ENCODE results near the gene PRSS21.

PRSS21 gene, protein sequence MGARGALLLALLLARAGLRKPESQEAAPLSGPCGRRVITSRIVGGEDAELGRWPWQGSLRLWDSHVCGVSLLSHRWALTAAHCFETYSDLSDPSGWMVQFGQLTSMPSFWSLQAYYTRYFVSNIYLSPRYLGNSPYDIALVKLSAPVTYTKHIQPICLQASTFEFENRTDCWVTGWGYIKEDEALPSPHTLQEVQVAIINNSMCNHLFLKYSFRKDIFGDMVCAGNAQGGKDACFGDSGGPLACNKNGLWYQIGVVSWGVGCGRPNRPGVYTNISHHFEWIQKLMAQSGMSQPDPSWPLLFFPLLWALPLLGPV

DNA sequence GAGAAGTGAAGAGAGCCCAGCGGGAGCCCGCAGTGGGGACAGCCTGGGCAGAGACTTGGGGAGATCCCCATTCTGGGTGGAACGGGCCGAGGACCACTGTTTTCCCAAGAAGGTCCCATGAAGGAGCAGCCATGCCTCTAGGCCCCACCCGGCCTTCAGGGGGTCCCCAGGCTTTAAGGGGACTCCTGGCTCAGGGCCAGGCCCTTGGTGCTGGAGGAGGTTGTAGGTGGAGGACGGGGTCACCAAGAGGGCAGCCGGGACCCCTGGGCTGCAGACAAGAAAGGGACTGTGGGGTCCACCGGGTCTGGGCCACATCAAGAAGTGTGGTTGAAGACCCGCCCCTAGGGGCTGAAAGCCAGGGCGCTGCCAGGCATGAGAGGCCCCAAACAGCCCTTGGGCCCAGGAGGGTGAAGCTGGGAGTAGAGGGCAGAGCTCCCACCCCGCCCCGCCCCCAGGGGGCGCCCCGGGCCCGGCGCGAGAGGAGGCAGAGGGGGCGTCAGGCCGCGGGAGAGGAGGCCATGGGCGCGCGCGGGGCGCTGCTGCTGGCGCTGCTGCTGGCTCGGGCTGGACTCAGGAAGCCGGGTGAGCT is at the start of gene PRSS21:
Gene PRSS21, plus strand, starts transcription at position 487 of the 589 bp plus-strand sequence. Its CDS starts 32 bp downstream, at position 519.
- DNase-seq = peak; percentile 33 to 40

DNA sequence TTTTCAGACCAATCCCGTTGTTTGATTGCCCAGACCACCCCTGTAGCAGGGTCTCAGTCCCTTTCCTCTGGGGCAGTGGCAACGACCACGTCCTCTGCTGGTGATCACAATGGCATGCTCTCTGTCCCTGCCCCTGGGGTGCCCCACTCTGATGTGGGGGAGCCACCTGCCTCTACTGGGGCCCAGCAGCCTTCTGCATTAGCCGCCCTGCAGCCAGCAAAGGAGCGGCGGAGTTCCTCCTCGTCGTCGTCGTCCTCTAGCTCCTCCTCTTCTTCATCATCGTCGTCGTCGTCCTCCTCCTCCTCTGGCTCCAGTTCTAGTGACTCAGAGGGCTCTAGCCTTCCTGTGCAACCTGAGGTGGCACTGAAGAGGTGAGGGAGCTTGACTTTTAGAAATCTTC is 49.1 kb upstream of the PRSS21 start:
- no peak for DNase-seq

DNA sequence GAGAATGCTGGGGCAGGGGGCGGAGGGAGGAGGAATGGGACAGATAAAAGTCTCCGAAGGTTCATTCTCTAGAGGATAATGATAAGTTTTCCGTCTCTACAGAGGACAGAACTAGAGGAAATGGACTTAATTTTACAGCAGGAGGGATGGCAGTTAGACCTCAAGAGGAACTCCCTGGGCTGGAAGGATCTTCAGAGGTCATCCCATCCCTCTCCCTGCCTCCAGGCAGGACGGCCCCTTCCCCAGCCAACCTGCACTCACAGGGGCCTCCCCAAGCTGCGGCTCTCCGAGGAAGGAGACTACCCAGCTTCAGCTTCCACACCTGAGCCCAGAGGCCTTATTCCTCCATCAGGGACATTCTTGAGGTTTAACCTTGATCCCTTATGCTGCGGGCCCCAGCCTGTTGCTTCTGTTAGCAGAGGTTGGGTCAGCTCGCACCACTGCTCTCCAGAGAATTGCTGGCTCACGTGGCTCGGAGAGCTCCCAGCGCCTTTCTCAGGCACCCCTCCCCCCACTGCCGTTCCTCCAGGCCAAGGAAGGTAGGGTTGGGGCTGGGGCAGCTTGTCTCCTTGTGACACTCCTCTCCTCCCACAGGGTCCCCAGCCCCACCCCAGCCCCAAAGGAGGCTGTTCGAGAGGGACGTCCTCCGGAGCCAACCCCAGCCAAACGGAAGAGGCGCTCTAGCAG is 48.5 kb upstream of the PRSS21 start:
- no peak for DNase-seq

DNA sequence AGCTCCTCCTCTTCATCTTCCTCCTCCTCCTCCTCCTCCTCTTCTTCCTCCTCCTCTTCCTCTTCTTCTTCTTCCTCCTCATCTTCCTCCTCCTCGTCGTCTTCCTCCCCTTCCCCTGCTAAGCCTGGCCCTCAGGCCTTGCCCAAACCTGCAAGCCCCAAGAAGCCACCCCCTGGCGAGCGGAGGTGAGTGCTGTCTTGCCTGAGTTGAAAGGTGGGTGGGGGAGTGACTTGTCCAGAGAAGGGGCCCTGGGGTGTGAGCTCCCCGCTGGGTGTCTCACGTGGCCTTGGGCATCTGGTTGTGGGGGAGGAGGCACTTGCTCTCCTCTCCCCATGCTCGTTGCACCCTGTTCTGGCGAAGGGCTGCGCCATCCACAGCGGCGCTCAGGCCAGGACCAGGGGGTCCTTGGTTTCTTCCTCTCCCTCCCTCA is 47.9 kb upstream of the PRSS21 start:
- DNase-seq = no peak

DNA sequence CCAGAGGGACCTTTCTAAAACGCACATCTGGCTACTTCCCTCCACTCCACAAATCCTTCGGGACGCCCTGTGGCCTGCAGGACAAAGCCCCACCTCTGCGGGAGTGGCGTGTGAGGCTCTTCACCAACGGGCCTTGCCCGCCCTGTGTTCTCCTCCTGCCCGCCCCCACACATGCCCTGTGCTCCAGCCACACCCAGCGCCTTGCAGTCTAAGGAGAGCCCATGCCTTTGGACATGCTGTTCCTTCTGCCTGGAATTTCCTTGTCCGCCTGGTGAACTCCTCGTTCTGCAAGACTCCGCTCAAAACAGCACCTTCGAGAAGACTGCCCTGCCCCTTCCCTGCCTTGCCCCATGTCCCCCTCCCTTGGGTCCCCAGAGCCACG is 47.4 kb upstream of the PRSS21 start:
- no peak for DNase-seq

DNA sequence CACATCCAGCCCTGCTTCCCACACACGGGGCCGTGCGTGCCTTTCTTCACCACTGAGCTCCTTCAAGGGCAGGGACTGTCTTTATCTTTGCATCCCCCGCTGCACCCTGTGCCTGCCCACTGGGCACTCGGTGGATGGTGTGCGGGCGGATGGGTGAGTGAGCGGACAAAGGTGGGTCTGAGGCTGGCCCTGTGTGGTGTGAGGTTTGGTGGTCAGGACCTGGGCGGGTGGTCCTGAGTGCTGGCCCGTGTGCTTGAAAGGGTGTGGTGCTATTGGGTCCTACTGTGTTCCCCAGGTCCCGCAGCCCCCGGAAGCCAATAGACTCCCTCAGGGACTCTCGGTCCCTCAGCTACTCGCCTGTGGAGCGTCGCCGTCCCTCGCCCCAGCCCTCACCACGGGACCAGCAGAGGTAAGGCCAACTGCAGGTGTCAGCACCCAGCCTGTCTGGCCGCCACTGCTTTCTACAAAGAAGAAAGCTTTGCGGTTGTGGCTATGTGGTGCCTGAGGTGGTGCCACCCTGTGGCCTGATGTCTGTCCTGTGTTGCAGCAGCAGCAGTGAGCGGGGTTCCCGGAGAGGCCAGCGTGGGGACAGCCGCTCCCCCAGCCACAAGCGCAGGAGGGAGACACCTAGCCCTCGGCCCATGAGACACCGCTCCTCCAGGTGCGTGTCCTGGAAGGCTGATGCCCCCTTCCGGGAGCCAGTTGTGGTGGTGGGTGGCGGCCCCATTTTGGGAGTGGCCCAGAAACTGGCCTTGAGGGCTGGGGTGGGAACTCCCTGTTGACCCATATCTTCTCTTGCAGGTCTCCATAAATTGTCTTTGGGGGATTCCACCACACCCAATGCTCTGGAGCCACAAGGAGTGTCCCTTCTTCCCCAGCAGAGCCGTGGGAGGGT is 46.7 kb upstream of the PRSS21 start:
- no peak for DNase-seq

DNA sequence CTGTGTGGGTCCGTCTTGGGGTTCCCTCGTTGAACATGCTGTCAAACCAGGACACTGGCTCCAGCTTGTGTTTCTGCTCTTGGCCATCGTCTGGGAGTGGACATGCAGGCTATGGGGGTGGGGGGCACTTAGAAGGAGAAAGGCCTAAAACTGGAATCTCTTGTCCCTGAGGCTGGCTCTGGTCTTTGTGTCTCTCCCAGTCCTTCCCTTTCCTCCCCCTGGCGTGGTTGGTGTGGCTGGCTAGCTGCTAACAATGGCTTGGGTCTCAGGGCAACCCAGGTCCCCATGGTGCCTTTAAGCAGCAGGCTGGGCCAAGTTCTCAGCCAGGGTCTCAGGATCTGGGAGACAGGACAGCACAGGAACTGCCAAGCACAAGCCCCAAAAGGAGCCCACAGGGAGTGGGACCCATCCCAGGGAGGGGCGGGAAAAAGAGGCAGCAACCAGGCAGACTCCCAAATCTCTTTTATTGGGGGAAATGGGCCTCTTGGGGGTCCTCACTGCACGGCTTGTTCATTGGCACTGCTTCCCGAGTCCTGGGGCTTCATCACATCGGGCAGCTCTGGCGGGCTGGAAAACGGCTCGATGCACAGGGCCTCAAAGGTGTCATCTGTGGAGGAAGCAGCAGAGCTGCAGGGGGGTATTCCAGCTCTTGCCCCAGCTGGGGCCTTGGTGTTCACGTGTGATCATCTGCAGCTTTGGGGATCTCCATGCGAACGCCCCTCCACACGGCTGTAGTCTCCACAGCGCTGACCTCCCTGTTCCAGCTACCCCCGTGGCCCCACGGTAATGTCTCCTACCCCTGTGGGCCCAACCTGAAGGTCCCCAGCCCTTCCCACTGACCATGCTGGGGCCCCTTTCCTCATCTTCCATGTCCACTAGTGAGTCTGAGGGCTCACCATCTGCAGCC is 45.3 kb upstream of the PRSS21 start:
- no peak for DNase-seq

DNA sequence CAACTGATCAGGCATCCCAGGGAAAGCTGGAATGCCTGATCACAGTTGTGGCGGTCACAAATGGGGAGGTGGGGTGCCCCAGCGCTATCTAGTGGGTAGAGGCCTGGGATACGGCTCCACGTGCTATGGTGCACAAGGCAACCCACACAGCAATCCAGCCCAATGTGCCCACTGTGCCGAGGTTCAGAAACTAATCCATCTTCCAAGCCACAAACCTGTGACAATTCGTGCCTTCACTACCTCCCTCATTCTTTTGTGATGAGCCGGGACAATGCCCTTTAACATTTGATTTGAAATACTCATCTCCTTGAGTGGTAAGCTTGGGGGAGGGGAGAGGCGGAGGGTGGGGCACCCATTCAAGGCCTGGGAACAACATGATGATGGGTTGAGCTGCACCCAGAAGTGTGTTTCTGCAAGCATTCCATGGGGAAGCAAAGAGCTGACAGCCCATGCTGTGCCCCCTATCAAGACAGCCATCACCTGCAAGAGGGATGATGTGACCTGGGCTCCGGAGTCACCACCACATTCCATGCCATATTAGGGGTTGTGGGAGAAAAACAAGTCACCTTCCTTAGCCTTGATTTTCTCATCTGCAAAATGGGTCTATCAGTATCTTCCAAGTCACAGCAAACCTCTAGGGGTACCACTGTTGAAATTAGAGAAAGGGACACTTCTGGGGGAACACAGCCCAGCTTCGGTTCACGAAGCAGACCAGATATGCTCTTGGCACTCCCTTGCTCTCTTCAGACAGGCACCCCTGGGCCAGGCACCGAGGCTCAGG is 43.7 kb upstream of the PRSS21 start:
- no peak for DNase-seq

DNA sequence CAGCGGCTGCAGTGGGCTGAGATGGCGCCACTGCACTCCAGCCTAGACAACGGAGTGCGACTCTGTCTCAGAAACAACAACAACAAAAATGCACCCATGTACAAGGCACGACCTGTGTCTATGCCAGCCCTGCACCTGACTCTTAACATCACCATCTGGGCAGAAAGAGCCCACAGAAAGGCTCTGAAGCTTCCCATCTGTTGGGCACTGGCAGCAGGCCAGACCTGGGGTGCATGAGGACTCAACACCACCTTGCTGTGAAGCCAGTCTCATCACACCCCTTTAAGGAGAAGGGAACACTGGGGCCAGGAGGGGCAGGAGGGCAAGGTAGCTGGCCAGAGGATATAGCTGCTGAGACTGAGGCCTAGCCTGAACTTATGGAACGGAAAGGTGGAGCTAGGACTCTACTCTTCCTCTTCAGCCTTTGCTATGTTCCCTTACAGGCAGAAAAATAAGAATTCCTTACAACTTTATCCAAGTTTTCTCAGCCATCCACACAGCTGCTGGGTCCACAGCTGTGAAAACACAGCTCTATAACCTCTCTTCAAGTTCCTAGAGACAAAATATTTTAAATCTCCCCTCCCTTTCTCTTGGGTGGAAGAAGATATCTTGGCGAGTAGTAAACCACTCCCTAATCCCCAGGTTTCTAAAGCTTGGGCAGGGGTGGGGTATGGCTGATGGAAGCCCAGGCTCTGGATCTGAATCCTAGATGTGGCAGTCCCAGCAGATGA is 42.7 kb upstream of the PRSS21 start:
- no peak for DNase-seq

DNA sequence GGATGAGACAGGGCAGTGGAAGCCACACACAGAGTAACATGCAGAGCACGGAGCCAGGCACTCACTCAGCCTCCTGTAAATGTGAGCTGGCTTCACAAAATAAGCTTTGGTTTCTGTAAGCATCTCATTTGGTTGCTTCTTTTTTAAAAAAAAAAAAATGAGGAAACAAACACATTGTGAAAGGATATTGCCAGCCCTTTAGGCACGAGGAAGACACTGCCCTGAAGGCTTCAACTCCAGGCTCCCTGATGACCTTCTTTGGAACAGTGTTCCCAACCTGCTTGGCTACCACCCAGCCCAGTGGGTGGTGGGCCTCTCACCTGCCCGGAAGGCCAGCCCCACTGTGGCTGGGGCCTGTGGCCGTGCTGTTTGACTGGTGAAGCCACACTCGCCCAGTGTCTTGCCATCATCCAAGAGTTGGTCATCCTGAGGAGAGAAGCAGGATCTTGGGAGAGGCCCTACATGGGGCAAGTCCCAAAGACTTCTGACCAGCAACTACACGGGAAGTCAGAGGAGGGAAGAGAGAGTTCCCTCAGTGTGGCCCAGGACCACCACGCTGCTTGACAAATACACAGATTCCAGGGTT is 41.8 kb upstream of the PRSS21 start:
- no peak for DNase-seq

DNA sequence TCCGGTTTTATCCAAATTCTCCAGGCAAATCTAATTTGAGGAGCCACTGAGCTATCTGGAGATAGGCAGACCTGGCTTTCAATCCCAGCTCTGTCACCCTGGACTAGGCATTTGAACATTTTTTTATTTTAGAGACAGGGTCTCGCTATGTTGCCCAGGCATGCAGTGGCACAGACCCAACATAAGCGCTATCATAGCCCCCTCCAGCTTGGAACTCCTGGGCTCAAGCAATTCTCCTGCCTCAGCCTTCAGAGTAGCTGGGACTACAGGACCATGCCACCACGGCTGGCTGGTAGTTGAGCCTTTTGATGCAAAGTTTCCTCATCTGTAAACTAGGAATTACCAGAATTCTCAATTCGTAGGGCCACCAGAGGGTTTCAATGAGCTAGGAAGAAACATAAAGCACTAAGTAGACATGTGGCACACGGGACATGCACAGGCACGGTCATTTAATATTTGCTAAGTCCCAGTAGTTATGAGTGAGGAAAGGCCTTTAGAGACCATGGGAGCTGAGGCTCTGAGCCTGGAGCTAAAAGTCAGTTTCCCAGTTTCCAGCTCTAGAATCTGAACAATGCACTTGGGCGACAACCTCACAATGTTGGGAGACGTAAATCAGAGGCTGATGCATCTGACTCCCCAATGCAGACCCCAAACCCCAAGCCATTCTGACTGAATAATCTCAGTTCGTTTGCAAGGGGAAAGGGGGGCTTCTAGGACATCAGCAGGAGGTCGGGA is 41.1 kb upstream of the PRSS21 start:
- DNase-seq = no peak

DNA sequence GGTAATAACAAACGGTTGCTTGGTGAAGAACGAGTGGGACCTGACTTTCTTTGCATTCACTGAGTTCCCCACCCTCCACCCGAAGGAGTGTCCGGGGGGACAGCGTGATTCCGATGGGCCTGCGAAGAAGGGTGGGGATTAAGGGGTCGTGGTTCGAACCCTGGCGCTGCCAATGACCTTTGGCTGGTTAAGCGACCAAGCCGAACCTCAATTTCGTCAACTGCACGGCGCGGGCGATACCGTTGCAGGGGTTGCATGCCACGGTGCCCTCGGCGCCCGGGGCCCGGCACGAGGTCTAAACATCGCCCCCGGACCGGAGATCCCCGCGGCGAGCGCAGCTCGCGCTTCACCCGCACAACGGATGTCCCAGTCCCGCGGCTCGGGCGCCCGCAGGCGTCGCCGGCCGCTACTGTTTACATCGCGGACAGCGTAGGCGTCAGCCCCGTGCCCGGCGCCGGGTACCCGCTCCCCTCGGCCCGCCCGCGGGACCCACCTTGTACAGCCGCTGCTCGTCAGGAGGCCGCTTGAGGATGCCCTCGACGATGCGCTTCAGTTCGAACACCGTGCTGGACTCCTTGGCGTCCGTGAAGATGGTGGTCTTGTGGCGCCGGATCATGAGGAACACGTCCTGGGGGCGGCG is 40.4 kb upstream of the PRSS21 start:
- peak; percentile 31 to 38 for DNase-seq

DNA sequence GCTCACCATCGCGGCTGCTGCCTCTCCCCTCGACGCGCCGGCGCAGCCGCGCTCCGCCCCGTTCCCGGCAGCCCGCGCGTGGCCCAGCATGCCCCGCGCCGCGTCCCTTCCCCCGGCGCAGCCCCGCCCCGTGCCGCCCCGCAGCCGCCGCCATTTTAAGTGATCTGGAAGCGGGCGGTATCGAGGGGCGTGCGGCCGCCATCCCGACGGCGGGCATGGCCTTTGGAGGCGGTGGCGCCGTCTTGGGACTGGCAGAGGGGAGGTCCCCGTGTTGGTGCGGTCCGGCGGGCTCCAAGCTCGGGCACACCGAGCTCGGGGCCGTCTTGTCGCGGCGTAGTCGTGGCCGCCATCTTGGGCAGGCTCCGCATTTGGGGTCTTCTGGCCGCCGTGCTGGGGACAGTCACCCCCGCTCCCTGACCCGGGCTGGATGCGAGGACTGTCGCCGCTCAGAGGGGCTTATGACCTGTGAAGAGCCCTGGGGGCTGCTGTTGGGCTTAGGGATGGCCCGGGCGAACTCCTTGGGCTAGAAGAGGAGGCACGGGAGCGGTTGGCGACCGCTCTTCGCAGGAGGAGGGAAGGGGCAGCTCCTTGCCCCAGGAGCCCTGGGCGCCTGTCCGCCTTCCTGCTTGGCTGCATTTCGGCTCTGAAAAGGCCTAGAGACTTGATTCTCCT is 39.7 kb upstream of the PRSS21 start, which contains the start of gene ELOB:
Gene ELOB, minus strand, starts transcription at position 50 of the 672 bp plus-strand sequence. Its CDS starts 41 bp downstream, at position 9.
- DNase-seq = peak; percentile 88 to 91

DNA sequence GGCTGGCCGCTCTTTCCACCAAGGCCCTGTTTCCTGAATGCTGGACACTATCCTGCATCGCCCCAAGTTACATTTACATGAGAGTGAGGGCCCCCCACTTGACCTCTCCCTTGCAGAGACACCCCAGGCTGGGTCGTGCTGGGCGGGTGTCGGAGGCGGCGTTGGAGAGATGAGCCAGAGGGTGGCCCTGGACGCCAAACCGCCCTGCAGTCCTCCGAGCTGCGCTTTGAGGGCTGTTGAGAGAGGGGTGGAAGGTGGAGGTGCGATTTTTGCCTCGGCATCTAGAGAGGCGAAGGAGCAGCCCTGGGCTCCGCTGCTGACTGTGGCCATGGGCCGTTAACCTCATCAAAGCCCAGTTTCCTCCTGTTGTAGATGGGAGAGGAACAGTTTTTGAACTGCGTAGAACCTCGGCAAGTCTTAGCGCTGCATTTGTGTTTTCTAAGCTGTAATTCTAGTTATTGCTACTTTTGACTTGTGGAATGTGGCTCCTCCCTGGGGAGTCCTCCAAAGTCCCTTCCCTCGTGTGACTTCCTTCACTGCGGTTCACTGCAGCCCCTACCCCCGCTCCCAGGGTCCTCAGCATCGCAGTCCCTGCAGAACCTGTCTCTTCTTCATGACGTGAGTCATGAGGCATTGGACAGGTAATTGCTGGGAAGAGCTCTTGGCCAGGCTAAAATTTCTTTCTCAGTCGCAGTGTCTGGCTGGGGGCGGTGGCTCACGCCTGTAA is 39.0 kb upstream of the PRSS21 start:
- DNase-seq = peak; percentile 32 to 36

DNA sequence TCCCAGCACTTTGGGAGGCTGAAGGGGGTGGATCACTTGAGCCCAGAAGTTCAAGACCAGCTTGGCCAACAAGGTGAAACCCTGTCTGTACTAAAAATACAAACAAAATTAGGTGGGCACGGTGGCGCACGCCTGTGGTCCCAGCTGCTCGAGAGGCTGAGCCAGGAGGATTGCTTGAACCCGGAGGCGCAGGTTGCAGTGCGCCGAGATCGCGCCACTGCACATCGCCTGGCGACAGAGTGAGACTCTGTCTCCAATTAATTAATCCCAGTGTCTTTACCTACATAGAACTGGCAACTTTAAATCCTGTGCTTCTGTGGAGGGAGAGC is 38.4 kb upstream of the PRSS21 start:
- no peak for DNase-seq

DNA sequence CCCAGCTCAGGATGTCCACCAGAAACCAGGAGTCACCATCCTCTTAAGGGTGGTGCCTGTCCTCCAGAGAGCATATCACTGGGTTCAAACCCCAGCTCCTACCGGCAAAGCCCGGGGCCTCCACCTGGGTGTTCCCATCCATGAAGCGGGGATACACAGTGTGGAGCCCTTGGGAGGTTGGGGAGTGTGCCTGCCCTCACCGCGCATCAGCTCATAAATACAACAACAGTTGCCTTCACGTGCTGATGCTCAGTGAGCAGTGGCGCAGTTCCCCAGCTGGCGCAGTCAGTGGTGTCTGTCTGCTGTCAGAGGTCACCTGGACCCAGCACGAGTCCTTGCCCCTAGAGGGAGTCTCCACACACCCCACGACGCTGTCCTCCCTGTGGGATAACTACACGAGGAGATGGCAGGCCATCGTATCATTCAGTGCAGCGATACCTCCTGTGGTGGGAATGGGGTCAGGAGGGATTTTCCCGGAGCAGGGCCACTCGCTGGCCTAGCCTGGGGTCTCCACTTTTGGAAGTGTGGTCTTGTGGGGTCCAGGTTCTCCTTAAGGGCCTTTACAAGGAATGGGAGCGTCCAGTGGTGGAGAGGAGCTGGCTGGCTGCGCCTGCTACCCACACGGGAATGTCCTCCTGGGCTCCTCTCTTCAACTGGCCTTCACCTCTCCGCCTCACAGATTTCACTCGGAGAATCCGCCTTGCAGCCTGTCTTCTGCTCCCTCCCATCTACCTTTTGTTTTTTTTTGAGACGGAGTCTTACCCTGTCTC is 37.7 kb upstream of the PRSS21 start:
- no peak for DNase-seq
